GM23338 (cell line): ENCODE data around the gene PLPP7. TPM values are rescaled to one million over a fixed set of nuclear protein-coding genes. Genes with fewer than 3 reads are reported as not detected.

Source experiments
- ATAC-seq: fragments of 200-7000 bp; cut with Tn5 transposase; 3 replicates; pipeline ENCODE4 v1.9.1; 2020
- DNase-seq: peaks from one replicate; pipeline ENCODE4 v3.0.0-alpha.2; 2015; ENCODE audit warnings: low spot score
- H2AFZ ChIP-seq: fragments of 200-600 bp; sonication (generic); 2 replicates; pipeline ENCODE4 v1.8.0; 2016; ENCODE audit warnings: antibody characterized with exemption, mild to moderate bottlenecking, moderate library complexity
- H3F3A ChIP-seq: fragments of 200-600 bp; sonication (generic); replicated peaks from 2 replicates; pipeline ENCODE4 v1.8.0; 2017; ENCODE audit warnings: antibody characterized with exemption, mixed run types, low read depth
- H3K27ac ChIP-seq: fragments of 200-600 bp; sonication (generic); 2 replicates; pipeline ENCODE4 v1.6.1; 2016; ENCODE audit warnings: low read depth
- H3K27me3 ChIP-seq: fragments of 200-600 bp; sonication (generic); 2 replicates; pipeline ENCODE4 v1.8.0; 2016; ENCODE audit warnings: mild to moderate bottlenecking, mixed run types, moderate library complexity; ENCODE audit not compliant: insufficient read depth
- H3K36me3 ChIP-seq: fragments of 200-600 bp; sonication (generic); 2 replicates; pipeline ENCODE4 v1.8.0; 2016; ENCODE audit warnings: mild to moderate bottlenecking; ENCODE audit not compliant: insufficient read depth
- H3K4me1 ChIP-seq: fragments of 200-600 bp; sonication (generic); 2 replicates; pipeline ENCODE4 v1.8.0; 2016; ENCODE audit warnings: mild to moderate bottlenecking, moderate library complexity; ENCODE audit not compliant: insufficient read depth
- H3K4me2 ChIP-seq: fragments of 200-600 bp; sonication (generic); 2 replicates; pipeline ENCODE4 v1.7.1; 2017; ENCODE audit warnings: mixed run types
- H3K4me3 ChIP-seq: fragments of 200-600 bp; sonication (generic); 2 replicates; pipeline ENCODE4 v1.6.1; 2016; ENCODE audit warnings: mixed run types
- H3K79me2 ChIP-seq: fragments of 200-600 bp; sonication (generic); replicated peaks from 2 replicates; pipeline ENCODE4 v1.8.0; 2017; ENCODE audit warnings: mild to moderate bottlenecking; ENCODE audit not compliant: insufficient read depth
- H3K9me2 ChIP-seq: fragments of 200-600 bp; sonication (generic); 2 replicates; pipeline ENCODE4 v1.8.0; 2017; ENCODE audit not compliant: insufficient read depth
- H4K20me1 ChIP-seq: fragments of 200-600 bp; sonication (generic); replicated peaks from 2 replicates; pipeline ENCODE4 v1.8.0; 2017; ENCODE audit warnings: mild to moderate bottlenecking; ENCODE audit not compliant: insufficient read depth
- H3K27ac Mint-ChIP-seq: 2 replicates; pipeline ENCODE4 v1.8.0; 2020; ENCODE audit warnings: inconsistent platforms, mild to moderate bottlenecking, moderate library complexity, mixed read lengths
- H3K27me3 Mint-ChIP-seq: 3 replicates; pipeline ENCODE4 v1.8.0; 2022; ENCODE audit warnings: low read depth, mild to moderate bottlenecking, moderate library complexity, mixed read lengths, inconsistent platforms; ENCODE audit not compliant: insufficient read depth, poor library complexity
- H3K36me3 Mint-ChIP-seq: 3 replicates; pipeline ENCODE4 v1.8.0; 2021; ENCODE audit warnings: low read depth, mild to moderate bottlenecking, inconsistent platforms, moderate library complexity, mixed read lengths
- H3K4me1 Mint-ChIP-seq: 3 replicates; pipeline ENCODE4 v1.8.0; 2020; ENCODE audit warnings: mild to moderate bottlenecking, inconsistent platforms, mixed read lengths
- H3K4me3 Mint-ChIP-seq: 3 replicates; pipeline ENCODE4 v1.8.0; 2021; ENCODE audit warnings: moderate library complexity, mild to moderate bottlenecking, inconsistent platforms, mixed read lengths
- H3K9me3 Mint-ChIP-seq: 3 replicates; pipeline ENCODE4 v1.8.0; 2020; ENCODE audit warnings: moderate library complexity, mild to moderate bottlenecking, inconsistent platforms, mixed read lengths
- CREB1 ChIP-seq: fragments of 250-450 bp; sonication (Bioruptor Pico); IDR thresholded peaks from 2 replicates; pipeline ENCODE4 v1.5.0; 2020; ENCODE audit warnings: low read depth, mild to moderate bottlenecking, moderate library complexity
- CTCF ChIP-seq, 2 experiments: fragments of 200-600 bp in 1 of 2; sonication (generic) in 1 of 2; conservative IDR thresholded peaks; 2 replicates each; pipeline versions ENCODE4 v1.5.1 to v1.6.1; 2016 to 2017; ENCODE audit warnings: antibody characterized with exemption in 2 of 2, low read depth in 2 of 2, mild to moderate bottlenecking in 2 of 2, moderate library complexity in 1 of 2
- ETS1 ChIP-seq: IDR thresholded peaks from 2 replicates; pipeline ENCODE4 v1.6.1; 2016; ENCODE audit warnings: antibody characterized with exemption
- EZH2 ChIP-seq: fragments of 200-600 bp; sonication (generic); IDR thresholded peaks from one replicate; pipeline ENCODE4 v1.8.0; 2017; ENCODE audit warnings: antibody characterized with exemption, mild to moderate bottlenecking, low read depth; ENCODE audit not compliant: unreplicated experiment
- EZH2phosphoT487 ChIP-seq: fragments of 200-600 bp; sonication (generic); IDR thresholded peaks from one replicate; pipeline ENCODE4 v1.8.1; 2018; ENCODE audit warnings: antibody characterized with exemption; ENCODE audit not compliant: unreplicated experiment
- JUNB ChIP-seq: IDR thresholded peaks from one replicate; pipeline ENCODE4 v1.6.1; 2016; ENCODE audit warnings: antibody characterized with exemption; ENCODE audit not compliant: unreplicated experiment
- NANOG ChIP-seq: IDR thresholded peaks from 2 replicates; pipeline ENCODE4 v1.6.1; 2016; ENCODE audit warnings: antibody characterized with exemption, borderline replicate concordance
- POLR2AphosphoS5 ChIP-seq: IDR thresholded peaks from 2 replicates; pipeline ENCODE4 v1.6.1; 2016; ENCODE audit warnings: antibody characterized with exemption, low read depth
- REST ChIP-seq: IDR thresholded peaks from one replicate; pipeline ENCODE4 v1.6.1; 2018; ENCODE audit warnings: antibody characterized with exemption; ENCODE audit not compliant: unreplicated experiment
- STAT1 ChIP-seq: IDR thresholded peaks from one replicate; pipeline ENCODE4 v1.6.1; 2016; ENCODE audit warnings: antibody characterized with exemption; ENCODE audit not compliant: unreplicated experiment
- ZNF114 ChIP-seq: fragments of 250-450 bp; sonication (Bioruptor Pico); IDR thresholded peaks from 2 replicates; pipeline ENCODE4 v1.5.0; 2020; ENCODE audit warnings: mild to moderate bottlenecking, moderate library complexity
- ZNF331 ChIP-seq: fragments of 250-450 bp; sonication (Bioruptor Pico); IDR thresholded peaks from 2 replicates; pipeline ENCODE4 v1.5.0; 2020; ENCODE audit warnings: low read depth, mild to moderate bottlenecking, moderate library complexity
- ZNF462 ChIP-seq: fragments of 250-450 bp; sonication (Bioruptor Pico); IDR thresholded peaks from 2 replicates; pipeline ENCODE4 v1.5.0; 2020; ENCODE audit warnings: mild to moderate bottlenecking, moderate library complexity
- polyA plus RNA-seq: library from polyadenylated mRNA; unstranded; fragments of >200 nt; fragmentation: Nextera tagmentation; extraction: Ambion mirVana; gene quantifications from 2 replicates; pipeline ENCODE4 v1.2.1, GENCODE V29; 2016
- total RNA-seq: library from RNA; depleted of rRNA; stranded (reverse); fragments of >200 nt; shearing (Covaris generic); gene quantifications from 2 replicates; pipeline ENCODE4 v1.2.3, GENCODE V29; 2014

The PLPP7 gene
- total and polyA plus RNA-seq, 2 experiments from 2014 or later = 1.6 to 2.4 TPM

- TF ChIP-seq CTCF (conservative IDR thresholded peaks at IDR 0.05; ENCODE audit: low read depth in 2 of 2) (no peak), JUNB (no peak), ETS1 (no peak), STAT1 (no peak), CREB1 (CRISPR knock-in tag) (no peak), ZNF462 (CRISPR knock-in tag) (no peak), EZH2phosphoT487 (no peak), ZNF331 (no peak), NANOG (no peak), POLR2AphosphoS5 (no peak), ZNF114 (CRISPR knock-in tag) (no peak), REST (no peak), EZH2 (no peak)
- H3K4me1 ChIP-seq = no peaks in the 10 kb centered on the region
- no peaks in the 10 kb centered on the region for H3K36me3 ChIP-seq
- no peaks in the 10 kb centered on the region for H3K27me3 ChIP-seq
- H3K9me2 ChIP-seq = no peaks in the 10 kb centered on the region
- Mint-ChIP-seq H3K4me1 (peaks cover 10% of the 10 kb centered on the region), H3K27ac (no peak overlapping the region), H3K27me3 (peaks cover 12% of the 10 kb centered on the region), H3K9me3 (no peaks in the 10 kb centered on the region), H3K4me3 (no peak overlapping the region), H3K36me3 (no peaks in the 10 kb centered on the region)
- H3K27ac ChIP-seq = no peak overlapping the region
- 0 out of 2 replicates have a peak, but pooled peaks cover 9% of the 10 kb centered on the region for H3F3A ChIP-seq
- H2AFZ ChIP-seq = no peak overlapping the region
- no peaks in the 10 kb centered on the region for H3K79me2 ChIP-seq
- DNase-seq (peak; percentile 3), ATAC-seq (peak; percentile 17; the same call in 2 of the 3 replicates)
- H3K4me3 ChIP-seq = no peak overlapping the region
- H3K4me2 ChIP-seq = no peak overlapping the region
- no peaks in the 10 kb centered on the region for H4K20me1 ChIP-seq
Observed at GRCh38 chr9:131253891-131254491, 35.5 kb upstream of the PLPP7 start.
